Calu3 (cell line): ENCODE results near the gene ATG16L2. TPM values are rescaled to one million over a fixed set of nuclear protein-coding genes. Genes with fewer than 3 reads are reported as not detected.

Experiments used
- BruUV-seq: library from RNA; stranded (reverse); fragments of 400-500 nt; replicated peaks from 2 replicates; lab custom pipeline; 2021; lab: Mats Ljungman, UMichigan
- CTCF ChIA-PET: fragments of 300-600 bp; sonication (Branson Sonifier 250); formaldehyde crosslinking; loops from one replicate; lab custom pipeline; 2022; ENCODE audit warnings: antibody characterized with exemption; lab: Charles Lee
- DNase-seq: peaks from one replicate; pipeline ENCODE4 v3.0.0; 2022
- H3K27ac Mint-ChIP-seq: one replicate; pipeline ENCODE4 v1.8.0; 2022; ENCODE audit warnings: mixed read lengths; ENCODE audit not compliant: unreplicated experiment
- H3K27me3 Mint-ChIP-seq: one replicate; pipeline ENCODE4 v1.8.0; 2022; ENCODE audit warnings: mixed read lengths; ENCODE audit not compliant: unreplicated experiment
- H3K36me3 Mint-ChIP-seq: one replicate; pipeline ENCODE4 v1.8.0; 2022; ENCODE audit warnings: mild to moderate bottlenecking, moderate library complexity, mixed read lengths; ENCODE audit not compliant: insufficient read depth, unreplicated experiment
- H3K4me1 Mint-ChIP-seq: one replicate; pipeline ENCODE4 v1.8.0; 2022; ENCODE audit warnings: mild to moderate bottlenecking, low read depth, mixed read lengths; ENCODE audit not compliant: unreplicated experiment
- H3K4me3 Mint-ChIP-seq: one replicate; pipeline ENCODE4 v1.8.0; 2022; ENCODE audit warnings: mild to moderate bottlenecking, low read depth, moderate library complexity, mixed read lengths; ENCODE audit not compliant: unreplicated experiment
- H3K9me3 Mint-ChIP-seq: one replicate; pipeline ENCODE4 v1.8.0; 2022; ENCODE audit warnings: low read depth, mixed read lengths; ENCODE audit not compliant: unreplicated experiment
- CTCF ChIP-seq: fragments of 200-600 bp; IDR thresholded peaks from one replicate; pipeline ENCODE4 v1.8.0; 2022; ENCODE audit warnings: antibody characterized with exemption; ENCODE audit not compliant: unreplicated experiment
- intact Hi-C: fragments of 100-400 bp; cut with micrococcal nuclease; formaldehyde crosslinking; loops from one replicate; pipeline ENCODE4 v1.10.0; 2022; ENCODE audit not compliant: unreplicated experiment
- total RNA-seq: library from RNA; stranded (reverse); gene quantifications from 2 replicates; pipeline ENCODE4 v1.2.3, GENCODE V29; 2022

ATG16L2 gene
- total RNA-seq, 1 experiment from 2014 or later, result 28.7 TPM

GRCh38 chr11:72813740-72814285 lies 398 bp upstream of the ATG16L2 start:
- Mint-ChIP-seq H3K4me3 (peak overlapping the region; percentile 88), H3K27ac (peak overlapping the region; percentile 52), H3K4me1 (peaks cover 26% of the 10 kb centered on the region), H3K9me3 (no peaks in the 10 kb centered on the region), H3K36me3 (peaks cover 35% of the 10 kb centered on the region), H3K27me3 (no peaks in the 10 kb centered on the region)
- intact Hi-C loops, result loop anchor here (5.0 kb wide), 1 partner anchor 92 kb away; no protein-coding TSS in a partner anchor
- peak; percentile 86 for DNase-seq
- CTCF ChIA-PET, result interaction anchor here (1.4 to 1.6 kb wide), 2 partner anchors 89 to 130 kb away, joined by 5 to 16 read pairs; no protein-coding TSS in a partner anchor
- no peak for TF ChIP-seq CTCF
- BruUV-seq, result no TSS peak

- no peak for TF ChIP-seq CTCF
- no peak for DNase-seq
- Mint-ChIP-seq H3K4me3 (peak overlapping the region; percentile 88), H3K27ac (peak overlapping the region; percentile 86), H3K4me1 (peaks cover 26% of the 10 kb centered on the region), H3K27me3 (no peaks in the 10 kb centered on the region), H3K9me3 (no peaks in the 10 kb centered on the region), H3K36me3 (peaks cover 35% of the 10 kb centered on the region)
- intact Hi-C loops, result no loop called here
- no TSS peak for BruUV-seq
- CTCF ChIA-PET, result interaction anchor here (0.6 to 1.5 kb wide), 2 partner anchors 62 to 90 kb away, joined by 3 to 4 read pairs; no protein-coding TSS in a partner anchor
Measured at GRCh38 chr11:72815110-72815618, 953 bp downstream of the ATG16L2 start.

- no TSS peak for BruUV-seq
- no peak for TF ChIP-seq CTCF
- Mint-ChIP-seq H3K9me3 (no peaks in the 10 kb centered on the region), H3K27ac (no peak overlapping the region), H3K27me3 (no peaks in the 10 kb centered on the region), H3K4me3 (no peak overlapping the region), H3K36me3 (peaks cover 38% of the 10 kb centered on the region), H3K4me1 (peaks cover 26% of the 10 kb centered on the region)
- intact Hi-C loops, result no loop called here
- CTCF ChIA-PET, result interaction anchor here (1.5 kb wide), 1 partner anchor 91 kb away, joined by 3 read pairs; no protein-coding TSS in a partner anchor
- DNase-seq, result no peak
Measured at GRCh38 chr11:72816404-72816990, 2.3 kb downstream of the ATG16L2 start.

- H3K27ac Mint-ChIP-seq, result no peak overlapping the region
- H3K27me3 Mint-ChIP-seq, result no peaks in the 10 kb centered on the region
- CTCF ChIA-PET, result no interaction called here
- H3K4me1 Mint-ChIP-seq, result peaks cover 12% of the 10 kb centered on the region
- no peaks in the 10 kb centered on the region for H3K9me3 Mint-ChIP-seq
- no peak for TF ChIP-seq CTCF
- intact Hi-C loops, result no loop called here
- BruUV-seq, result no TSS peak
- no peak overlapping the region for H3K4me3 Mint-ChIP-seq
- peaks cover 39% of the 10 kb centered on the region for H3K36me3 Mint-ChIP-seq
- DNase-seq, result no peak
Measured at GRCh38 chr11:72817966-72818365, 3.8 kb downstream of the ATG16L2 start.
